IMR-90 (cell line): Measurements from ENCODE around the gene DRD4. TPM values are rescaled to one million over a fixed set of nuclear protein-coding genes. Genes with fewer than 3 reads are reported as not detected.
A peak's percentile ranks its signal among the peaks of the same experiment; 100 is the strongest.

Experiments used
- ATAC-seq: fragments of 200-7000 bp; cut with Tn5 transposase; 2 replicates; pipeline ENCODE4 v1.9.1; 2020; ENCODE audit warnings: low read depth, mild to moderate bottlenecking, moderate library complexity
- BruUV-seq: library from RNA; stranded (reverse); fragments of 400-500 nt; replicated peaks from 2 replicates; lab custom pipeline; 2021; lab: Mats Ljungman, UMichigan
- CTCF ChIA-PET: fragments of 300-600 bp; formaldehyde crosslinking; extraction: SDS; loops from one replicate; lab custom pipeline; 2021; ENCODE audit warnings: antibody characterized with exemption; lab: Yijun Ruan, JAX
- POLR2A ChIA-PET: fragments of 300-600 bp; sonication (Branson Sonifier 250); formaldehyde crosslinking; loops from one replicate; lab custom pipeline; 2022; ENCODE audit warnings: antibody characterized with exemption; ENCODE audit not compliant: unreplicated experiment; lab: Charles Lee
- DNase-seq: peaks from one replicate; pipeline ENCODE4 v3.0.0; 2013
- H2AFZ ChIP-seq: replicated peaks from 2 replicates; pipeline ENCODE3; 2013; ENCODE audit warnings: low read length, mild to moderate bottlenecking; ENCODE audit not compliant: poor library complexity
- H2AK5ac ChIP-seq: 2 replicates; pipeline ENCODE4 v1.6.1; 2013; ENCODE audit warnings: low read depth, low read length, inconsistent platforms
- H2AK9ac ChIP-seq: replicated peaks from 2 replicates; pipeline ENCODE3; 2013; ENCODE audit warnings: mild to moderate bottlenecking, low read depth, low read length, moderate library complexity; ENCODE audit not compliant: poor library complexity
- H2BK120ac ChIP-seq: 2 replicates; pipeline ENCODE4 v1.6.1; 2013; ENCODE audit warnings: low read depth, low read length, inconsistent platforms
- H2BK15ac ChIP-seq: 3 replicates; pipeline ENCODE4 v1.6.1; 2013; ENCODE audit warnings: low read depth, low read length, inconsistent platforms
- H2BK20ac ChIP-seq: 2 replicates; pipeline ENCODE4 v1.6.1; 2013; ENCODE audit warnings: low read depth, mild to moderate bottlenecking, inconsistent platforms, low read length, moderate library complexity
- H2BK5ac ChIP-seq: 2 replicates; pipeline ENCODE4 v1.6.1; 2013; ENCODE audit warnings: mild to moderate bottlenecking, low read depth, low read length, inconsistent platforms; ENCODE audit not compliant: poor library complexity, severe bottlenecking
- H3K14ac ChIP-seq: replicated peaks from 2 replicates; pipeline ENCODE4 v1.6.1; 2013; ENCODE audit warnings: low read depth, low read length, inconsistent platforms
- H3K18ac ChIP-seq: 2 replicates; pipeline ENCODE4 v1.6.1; 2013; ENCODE audit warnings: low read depth, low read length, control low read depth
- H3K23ac ChIP-seq: 2 replicates; pipeline ENCODE4 v1.6.1; 2013; ENCODE audit warnings: low read depth, low read length, inconsistent platforms
- H3K27ac ChIP-seq: 2 replicates; pipeline ENCODE4 v1.5.1; 2013; ENCODE audit warnings: mild to moderate bottlenecking, control low read depth, low read length; ENCODE audit not compliant: insufficient read depth
- H3K27me3 ChIP-seq: 2 replicates; pipeline ENCODE4 v1.6.1; 2013; ENCODE audit warnings: low read length; ENCODE audit not compliant: control insufficient read depth, insufficient read depth
- H3K36me3 ChIP-seq: 2 replicates; pipeline ENCODE4 v1.6.1; 2013; ENCODE audit warnings: low read length, mixed read lengths; ENCODE audit not compliant: control insufficient read depth, insufficient read depth
- H3K4ac ChIP-seq: 2 replicates; pipeline ENCODE4 v1.6.1; 2013; ENCODE audit warnings: low read depth, low read length, inconsistent platforms
- H3K4me1 ChIP-seq: 2 replicates; pipeline ENCODE4 v1.6.1; 2013; ENCODE audit warnings: low read length, mixed read lengths; ENCODE audit not compliant: control insufficient read depth, insufficient read depth
- H3K4me2 ChIP-seq: 2 replicates; pipeline ENCODE4 v1.6.1; 2013; ENCODE audit warnings: low read depth, mild to moderate bottlenecking, control low read depth, low read length, moderate library complexity
- H3K4me3 ChIP-seq: 2 replicates; pipeline ENCODE4 v1.5.1; 2013; ENCODE audit warnings: low read depth, mild to moderate bottlenecking, control low read depth, low read length, moderate library complexity; ENCODE audit not compliant: insufficient read depth
- H3K56ac ChIP-seq: 2 replicates; pipeline ENCODE4 v1.6.1; 2013; ENCODE audit warnings: low read length, inconsistent platforms; ENCODE audit not compliant: insufficient read depth; ENCODE audit errors: extremely low read depth
- H3K79me1 ChIP-seq, 2 experiments: 2 replicates each; pipeline ENCODE4 v1.6.1; 2013; ENCODE audit warnings: low read length in 2 of 2, inconsistent platforms in 1 of 2, low read depth in 1 of 2
- H3K9ac ChIP-seq: 2 replicates; pipeline ENCODE4 v1.6.1; 2013; ENCODE audit warnings: low read depth, low read length, control low read depth
- H3K9me1 ChIP-seq: 2 replicates; pipeline ENCODE4 v1.6.1; 2013; ENCODE audit warnings: low read length, inconsistent platforms; ENCODE audit not compliant: insufficient read depth
- H3K9me3 ChIP-seq: 2 replicates; pipeline ENCODE4 v1.6.1; 2013; ENCODE audit warnings: low read length; ENCODE audit not compliant: control insufficient read depth, insufficient read depth
- H4K20me1 ChIP-seq: 2 replicates; pipeline ENCODE4 v1.6.1; 2013; ENCODE audit warnings: low read length, inconsistent platforms; ENCODE audit not compliant: insufficient read depth
- H4K5ac ChIP-seq: 2 replicates; pipeline ENCODE4 v1.6.1; 2013; ENCODE audit warnings: mild to moderate bottlenecking, low read depth, low read length, control low read depth
- H4K8ac ChIP-seq, 2 experiments: 2 replicates each; pipeline ENCODE4 v1.6.1; 2013; ENCODE audit warnings: low read depth in 2 of 2, low read length in 2 of 2, control low read depth in 1 of 2, inconsistent platforms in 1 of 2
- H4K91ac ChIP-seq: 2 replicates; pipeline ENCODE4 v1.6.1; 2013; ENCODE audit warnings: low read depth, low read length, inconsistent platforms; ENCODE audit not compliant: insufficient read depth
- BHLHE40 ChIP-seq: fragments of 150-350 bp; IDR thresholded peaks from 2 replicates; pipeline ENCODE4 v1.6.1; 2016; ENCODE audit warnings: mild to moderate bottlenecking, low read depth, low read length
- CEBPB ChIP-seq: IDR thresholded peaks from 2 replicates; pipeline ENCODE4 v1.6.1; 2012; ENCODE audit warnings: low read depth, low read length, improper control_type of control experiment
- CHD1 ChIP-seq: IDR thresholded peaks from 2 replicates; pipeline ENCODE4 v1.6.1; 2012; ENCODE audit warnings: low read depth, low read length, improper control_type of control experiment
- FOS ChIP-seq: fragments of 150-350 bp; IDR thresholded peaks from 2 replicates; pipeline ENCODE4 v1.6.1; 2016; ENCODE audit warnings: low read depth, low read length
- MAFK ChIP-seq: IDR thresholded peaks from 2 replicates; pipeline ENCODE4 v1.6.1; 2012; ENCODE audit warnings: low read depth, low read length, improper control_type of control experiment
- MAZ ChIP-seq: IDR thresholded peaks from 2 replicates; pipeline ENCODE4 v1.6.1; 2012; ENCODE audit warnings: low read depth, mild to moderate bottlenecking, low read length, improper control_type of control experiment, moderate library complexity, borderline replicate concordance
- MXI1 ChIP-seq: IDR thresholded peaks from 2 replicates; pipeline ENCODE4 v1.6.1; 2012; ENCODE audit warnings: low read depth, mild to moderate bottlenecking, low read length, moderate library complexity, borderline replicate concordance
- NFE2L2 ChIP-seq: fragments of 150-350 bp; IDR thresholded peaks from 2 replicates; pipeline ENCODE4 v1.6.1; 2016; ENCODE audit warnings: low read depth, mild to moderate bottlenecking, low read length
- POLR2A ChIP-seq: IDR thresholded peaks from 2 replicates; pipeline ENCODE4 v1.6.1; 2012; ENCODE audit warnings: mild to moderate bottlenecking, low read depth, low read length
- RAD21 ChIP-seq: IDR thresholded peaks from 2 replicates; pipeline ENCODE4 v1.6.1; 2012; ENCODE audit warnings: low read length, improper control_type of control experiment
- RCOR1 ChIP-seq: IDR thresholded peaks from 2 replicates; pipeline ENCODE4 v1.6.1; 2012; ENCODE audit warnings: mild to moderate bottlenecking, low read length, improper control_type of control experiment; ENCODE audit not compliant: insufficient replicate concordance
- SMC3 ChIP-seq: fragments of 150-350 bp; IDR thresholded peaks from 2 replicates; pipeline ENCODE4 v1.6.1; 2016; ENCODE audit warnings: low read depth, mild to moderate bottlenecking, antibody characterized with exemption, low read length, moderate library complexity
- WGBS, 2 experiments: methylation state at CpG; one replicate each; pipeline versions ENCODE4 v1.1.5 to v1.1.7; 2013; ENCODE audit warnings: missing lambda C conversion rate in 2 of 2; ENCODE audit not compliant: insufficient read length in 1 of 2; ENCODE audit errors: extremely low coverage in 2 of 2; 5-methylcytosine and 5-hydroxymethylcytosine counted together
- dilution Hi-C: fragments of 300-500 bp; cut with HindIII; formaldehyde crosslinking; loops from one replicate; pipeline ENCODE4 v1.14.3; 2018; ENCODE audit warnings: low sequenced_read_pairs; ENCODE audit not compliant: unreplicated experiment
- in situ Hi-C: fragments of 300-500 bp; cut with MboI; formaldehyde crosslinking; loops from 3 replicates; pipeline ENCODE4 v1.14.3; 2019; ENCODE audit warnings: low sequenced_read_pairs, inconsistent platforms, mixed read lengths
- intact Hi-C: fragments of 100-400 bp; cut with micrococcal nuclease; formaldehyde crosslinking; loops from 2 replicates; pipeline ENCODE4 v1.10.0; 2022
- polyA plus RNA-seq, 3 experiments: library from polyadenylated mRNA; depleted of rRNA; stranded (reverse); fragments of >200 nt; gene quantifications; 2 replicates each; pipeline ENCODE4 v1.2.3, GENCODE V29; 2012; ENCODE audit warnings: low replicate concordance in 1 of 3
- total RNA-seq: library from RNA; depleted of rRNA; stranded (reverse); fragments of >200 nt; gene quantifications from 2 replicates; pipeline ENCODE4 v1.2.3, GENCODE V29; 2012
- TF ChIP-seq, protein P1 (sequence below): fragments of 150-350 bp; IDR thresholded peaks from 2 replicates; pipeline ENCODE4 v1.6.1; 2017; ENCODE audit warnings: mild to moderate bottlenecking, antibody characterized with exemption, low read length, low read depth
- TF ChIP-seq, protein P2 (sequence below): conservative IDR thresholded peaks from 2 replicates; pipeline ENCODE4 v1.5.1; 2012; ENCODE audit warnings: mild to moderate bottlenecking, low read depth, low read length, improper control_type of control experiment

Gene DRD4
- total and polyA plus RNA-seq, 2 of the 4 experiments (the other 2 are of a cell fraction): not detected

DNA sequence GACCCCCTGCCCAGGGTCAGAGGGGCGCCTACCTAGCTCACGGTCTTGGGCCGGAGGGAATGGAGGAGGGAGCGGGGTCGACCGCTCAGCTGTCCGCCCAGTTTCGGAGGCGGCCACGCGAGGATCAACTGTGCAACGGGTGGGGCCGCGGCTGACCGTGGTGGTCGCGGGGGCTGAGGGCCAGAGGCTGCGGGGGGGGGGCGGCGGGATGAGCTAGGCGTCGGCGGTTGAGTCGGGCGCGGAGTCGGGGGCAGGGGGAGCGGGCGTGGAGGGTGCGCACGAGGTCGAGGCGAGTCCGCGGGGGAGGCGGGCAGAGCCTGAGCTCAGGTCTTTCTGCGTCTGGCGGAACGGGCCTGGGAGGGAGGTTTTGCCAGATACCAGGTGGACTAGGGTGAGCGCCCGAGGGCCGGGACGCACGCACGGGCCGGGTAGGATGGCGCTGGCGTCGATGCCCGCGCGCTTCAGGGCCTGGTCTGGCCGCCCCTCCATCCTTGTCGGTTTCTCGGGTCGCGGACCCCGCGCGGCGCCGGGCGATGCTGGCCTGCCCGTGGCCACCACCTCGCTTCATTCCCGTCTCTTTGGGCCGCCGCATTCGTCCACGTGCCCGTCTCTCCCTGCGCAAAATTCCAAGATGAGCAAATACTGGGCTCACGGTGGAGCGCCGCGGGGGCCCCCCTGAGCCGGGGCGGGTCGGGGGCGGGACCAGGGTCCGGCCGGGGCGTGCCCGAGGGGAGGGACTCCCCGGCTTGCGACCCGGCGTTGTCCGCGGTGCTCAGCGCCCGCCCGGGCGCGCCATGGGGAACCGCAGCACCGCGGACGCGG is at the start of gene DRD4 (continued):
- TF ChIP-seq, protein P1, sequence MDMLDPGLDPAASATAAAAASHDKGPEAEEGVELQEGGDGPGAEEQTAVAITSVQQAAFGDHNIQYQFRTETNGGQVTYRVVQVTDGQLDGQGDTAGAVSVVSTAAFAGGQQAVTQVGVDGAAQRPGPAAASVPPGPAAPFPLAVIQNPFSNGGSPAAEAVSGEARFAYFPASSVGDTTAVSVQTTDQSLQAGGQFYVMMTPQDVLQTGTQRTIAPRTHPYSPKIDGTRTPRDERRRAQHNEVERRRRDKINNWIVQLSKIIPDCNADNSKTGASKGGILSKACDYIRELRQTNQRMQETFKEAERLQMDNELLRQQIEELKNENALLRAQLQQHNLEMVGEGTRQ: peak; percentile 44; the same call in 1 of the 2 replicates
- no peak for TF ChIP-seq FOS

DNA sequence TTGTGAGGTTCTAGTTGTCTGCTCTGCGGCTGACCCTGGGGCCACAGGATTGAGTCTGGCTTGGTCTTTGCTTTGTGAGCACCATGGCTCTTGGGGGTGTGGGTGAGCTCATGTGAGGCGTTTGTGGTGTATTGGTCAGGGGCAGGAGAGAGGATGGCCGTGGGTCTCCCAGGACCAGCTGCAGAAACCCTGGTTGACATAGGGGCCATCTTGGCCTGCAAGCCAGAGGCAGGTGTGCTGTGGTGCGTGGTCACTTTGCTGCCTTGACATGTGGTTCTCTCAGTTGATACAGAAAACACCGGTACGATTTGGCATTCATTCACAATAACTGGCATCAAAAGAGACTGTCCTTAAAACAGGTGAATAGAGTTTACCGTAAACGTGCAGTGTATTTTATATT is 49.5 kb upstream of the DRD4 start:
- Histone ChIP-seq H3K4me3 (no peak overlapping the region), H2BK120ac (no peak overlapping the region), H4K20me1 (peaks cover 71% of the 10 kb centered on the region), H3K27ac (no peak overlapping the region), H3K4me2 (no peak overlapping the region), H3K9me3 (no peaks in the 10 kb centered on the region), H3K14ac (no peak overlapping the region), H4K8ac (no peak overlapping the region), H2BK20ac (no peak overlapping the region), H4K5ac (no peak overlapping the region), H2AFZ (peak overlapping the region; percentile 3), H3K27me3 (no peaks in the 10 kb centered on the region), H3K56ac (no peak overlapping the region), H3K18ac (no peak overlapping the region), H3K4ac (no peak overlapping the region), H3K9me1 (peaks cover 12% of the 10 kb centered on the region; the same call in 1 of the 2 replicates), H2BK15ac (no peak overlapping the region), H2AK9ac (no peak overlapping the region), H3K36me3 (peaks cover 55% of the 10 kb centered on the region), H2BK5ac (no peak overlapping the region), H3K79me1 (peaks cover 33 to 68% of the 10 kb centered on the region in 2 experiments), H3K23ac (no peak overlapping the region), H3K9ac (no peak overlapping the region), H4K91ac (no peak overlapping the region), H2AK5ac (no peak overlapping the region), H3K4me1 (peaks cover 7% of the 10 kb centered on the region; the same call in 1 of the 2 replicates)
- in situ Hi-C loops (no loop called here), intact Hi-C loops (no loop called here), dilution Hi-C loops (no loop called here)
- DNase-seq: no peak
- ATAC-seq: peak; percentile 6; the same call in 1 of the 2 replicates
- CTCF ChIA-PET: no interaction called here
- no TSS peak for BruUV-seq
- no CpG with 5 or more reads among the region's 8 CpGs for WGBS, 2 experiments
- POLR2A ChIA-PET: no interaction called here
- no peak; the same call in 1 of the 2 replicates for TF ChIP-seq MAZ
- TF ChIP-seq RCOR1: no peak
- TF ChIP-seq, protein P2, sequence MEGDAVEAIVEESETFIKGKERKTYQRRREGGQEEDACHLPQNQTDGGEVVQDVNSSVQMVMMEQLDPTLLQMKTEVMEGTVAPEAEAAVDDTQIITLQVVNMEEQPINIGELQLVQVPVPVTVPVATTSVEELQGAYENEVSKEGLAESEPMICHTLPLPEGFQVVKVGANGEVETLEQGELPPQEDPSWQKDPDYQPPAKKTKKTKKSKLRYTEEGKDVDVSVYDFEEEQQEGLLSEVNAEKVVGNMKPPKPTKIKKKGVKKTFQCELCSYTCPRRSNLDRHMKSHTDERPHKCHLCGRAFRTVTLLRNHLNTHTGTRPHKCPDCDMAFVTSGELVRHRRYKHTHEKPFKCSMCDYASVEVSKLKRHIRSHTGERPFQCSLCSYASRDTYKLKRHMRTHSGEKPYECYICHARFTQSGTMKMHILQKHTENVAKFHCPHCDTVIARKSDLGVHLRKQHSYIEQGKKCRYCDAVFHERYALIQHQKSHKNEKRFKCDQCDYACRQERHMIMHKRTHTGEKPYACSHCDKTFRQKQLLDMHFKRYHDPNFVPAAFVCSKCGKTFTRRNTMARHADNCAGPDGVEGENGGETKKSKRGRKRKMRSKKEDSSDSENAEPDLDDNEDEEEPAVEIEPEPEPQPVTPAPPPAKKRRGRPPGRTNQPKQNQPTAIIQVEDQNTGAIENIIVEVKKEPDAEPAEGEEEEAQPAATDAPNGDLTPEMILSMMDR: no peak
- TF ChIP-seq MXI1: no peak
- TF ChIP-seq CEBPB: no peak
- TF ChIP-seq FOS: no peak
- TF ChIP-seq CHD1: no peak
- no peak for TF ChIP-seq RAD21
- TF ChIP-seq SMC3: no peak
- TF ChIP-seq POLR2A: no peak
- TF ChIP-seq NFE2L2: no peak
- TF ChIP-seq MAFK: no peak
- TF ChIP-seq BHLHE40: no peak
